ENCODE results near the gene LMTK2. TPM values are rescaled to one million over a fixed set of nuclear protein-coding genes. Genes with fewer than 3 reads are reported as not detected.

The LMTK2 gene
- total and polyA plus RNA-seq, 2 donors (not counting 1 experiment from before 2014, with no cell fraction given), result 4.9 to 13.1 TPM

DNA sequence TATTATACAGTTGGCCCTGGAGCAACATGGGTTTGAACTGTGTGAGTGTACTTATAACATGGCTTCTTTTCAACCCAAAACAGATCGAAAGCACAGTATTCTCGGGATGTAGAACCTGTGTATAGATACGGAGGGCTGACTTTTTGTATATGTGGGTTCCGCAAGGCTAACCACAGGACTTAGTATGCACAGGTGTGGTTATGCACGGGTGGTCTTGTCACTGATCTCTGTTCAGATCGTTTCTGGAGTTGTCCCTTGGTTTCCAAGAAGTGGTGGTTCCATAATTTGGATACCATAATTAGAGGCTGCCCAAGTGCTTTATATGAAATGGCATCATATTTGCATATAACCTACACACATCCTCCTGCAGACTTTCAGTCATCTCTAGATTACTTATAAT lies 93.7 kb downstream of the LMTK2 start:
- Mint-ChIP-seq H3K4me3 (peak overlapping the region; percentile 68), H3K27ac (no peak overlapping the region), H3K4me1 (peaks cover 55% of the 10 kb centered on the region), H3K27me3 (peaks cover 17% of the 10 kb centered on the region), H3K9me3 (ENCODE audit: insufficient read depth) (no peaks in the 10 kb centered on the region)
- ChIA-PET CTCF (interaction anchor here (1.1 kb wide), 1 partner anchor 50 kb away, joined by 3 read pairs; no protein-coding TSS in a partner anchor), POLR2A (no interaction called here)
- H3K4me3 ChIP-seq (ENCODE audit: control extremely low read depth in 1 of 5, extremely low read depth in 1 of 5, insufficient read depth in 1 of 5, low read depth in 2 of 5, low read length in 4 of 5), result peak overlapping the region in 3 of 5 experiments; percentile 21 to 49 (median 32)
- H3K27me3 ChIP-seq (replicated peaks in 1 of 4; ENCODE audit: control extremely low read depth in 1 of 4, control insufficient read depth in 3 of 4, insufficient read depth in 4 of 4, low read length in 3 of 4), result peaks cover 0 to 17% (median 7%) of the 10 kb centered on the region in 4 experiments
- no peak for TF ChIP-seq EZH2 (IDR thresholded peaks at IDR 0.05; ENCODE audit: borderline replicate concordance, insufficient read depth, low read depth, low read length, poor library complexity, severe bottlenecking)
- TF ChIP-seq, protein P1, sequence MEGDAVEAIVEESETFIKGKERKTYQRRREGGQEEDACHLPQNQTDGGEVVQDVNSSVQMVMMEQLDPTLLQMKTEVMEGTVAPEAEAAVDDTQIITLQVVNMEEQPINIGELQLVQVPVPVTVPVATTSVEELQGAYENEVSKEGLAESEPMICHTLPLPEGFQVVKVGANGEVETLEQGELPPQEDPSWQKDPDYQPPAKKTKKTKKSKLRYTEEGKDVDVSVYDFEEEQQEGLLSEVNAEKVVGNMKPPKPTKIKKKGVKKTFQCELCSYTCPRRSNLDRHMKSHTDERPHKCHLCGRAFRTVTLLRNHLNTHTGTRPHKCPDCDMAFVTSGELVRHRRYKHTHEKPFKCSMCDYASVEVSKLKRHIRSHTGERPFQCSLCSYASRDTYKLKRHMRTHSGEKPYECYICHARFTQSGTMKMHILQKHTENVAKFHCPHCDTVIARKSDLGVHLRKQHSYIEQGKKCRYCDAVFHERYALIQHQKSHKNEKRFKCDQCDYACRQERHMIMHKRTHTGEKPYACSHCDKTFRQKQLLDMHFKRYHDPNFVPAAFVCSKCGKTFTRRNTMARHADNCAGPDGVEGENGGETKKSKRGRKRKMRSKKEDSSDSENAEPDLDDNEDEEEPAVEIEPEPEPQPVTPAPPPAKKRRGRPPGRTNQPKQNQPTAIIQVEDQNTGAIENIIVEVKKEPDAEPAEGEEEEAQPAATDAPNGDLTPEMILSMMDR (IDR thresholded peaks at IDR 0.05), result no peak
- peak overlapping the region; percentile 71 for H3K4me2 ChIP-seq (replicated peaks; ENCODE audit: low read depth, low read length, poor library complexity, severe bottlenecking)
- DNase-seq (peak; percentile 63), ATAC-seq (ENCODE audit: low read depth) (peak; percentile 14)
- H3K79me2 ChIP-seq (ENCODE audit: control insufficient read depth, insufficient read depth, low read length), result no peaks in the 10 kb centered on the region
- peaks cover 45 to 54% of the 10 kb centered on the region in 2 donors for H3K4me1 ChIP-seq (ENCODE audit: control insufficient read depth in 2 of 2, insufficient read depth in 2 of 2, low read length in 2 of 2)
- peaks cover 0 to 9% (median 4%) of the 10 kb centered on the region in 3 donors for H3K9me3 ChIP-seq (ENCODE audit: control extremely low read depth in 1 of 3, control insufficient read depth in 2 of 3, insufficient read depth in 1 of 3, low read length in 2 of 3)
- peak overlapping the region; percentile 36 for H3K9ac ChIP-seq (ENCODE audit: low read length)
- H3K27ac ChIP-seq (ENCODE audit: low read length in 2 of 2), result no peak overlapping the region
- intact Hi-C loops (cut with micrococcal nuclease), result no loop called here
- H2AFZ ChIP-seq (ENCODE audit: insufficient read depth, low read depth, low read length, poor library complexity, severe bottlenecking), result no peak overlapping the region
- no peaks in the 10 kb centered on the region for H3K36me3 ChIP-seq (replicated peaks in 1 of 2; ENCODE audit: control extremely low read depth in 1 of 2, control insufficient read depth in 1 of 2, extremely low read depth in 1 of 2, insufficient read depth in 2 of 2, low read length in 1 of 2)
- WGBS (ENCODE audit: insufficient coverage), result 0% methylated on average over 2 of the region's 6 CpGs
- H4K20me1 ChIP-seq (ENCODE audit: control insufficient read depth, insufficient read depth, low read length, poor library complexity, severe bottlenecking), result peaks cover 44% of the 10 kb centered on the region

Data from B cell (primary cell).